ENCODE results near the gene STPG4.
"Not testable (repeated sequence)": the region's sequence is repeated elsewhere in the genome, so short reads cannot be mapped to it uniquely, and the experiment has no call there.

STPG4 gene

GRCh38 chr2:47155091-47155876 lies at the start of gene STPG4:
STPG4 (minus strand) TSS chr2:47155308; CDS start chr2:47155251, 57 bp downstream.
- no peak for DNase-seq

- DNase-seq, result no peak
These were observed 49.6 kb upstream of the STPG4 start for GRCh38 chr2:47204691-47205090.

- DNase-seq, result no peak
These were observed 48.9 kb upstream of the STPG4 start for GRCh38 chr2:47203995-47204394.

GRCh38 chr2:47201224-47201623 lies 46.1 kb upstream of the STPG4 start:
- no peak for DNase-seq

GRCh38 chr2:47198985-47199451 lies 43.9 kb upstream of the STPG4 start:
- DNase-seq, result no peak

- DNase-seq, result no peak
These were observed 41.4 kb upstream of the STPG4 start for GRCh38 chr2:47196499-47196898.

- DNase-seq, result no peak
These were observed 40.9 kb upstream of the STPG4 start for GRCh38 chr2:47196046-47196445.

- DNase-seq, result no peak
These were observed 40.0 kb upstream of the STPG4 start for GRCh38 chr2:47195148-47195547.

GRCh38 chr2:47194410-47194809 lies 39.3 kb upstream of the STPG4 start:
- no peak for DNase-seq

GRCh38 chr2:47193607-47194006 lies 38.5 kb upstream of the STPG4 start:
- DNase-seq, result no peak

GRCh38 chr2:47190188-47190881 lies 35.2 kb upstream of the STPG4 start:
- no peak for DNase-seq

- DNase-seq, result no peak
These were observed 34.5 kb upstream of the STPG4 start for GRCh38 chr2:47189635-47190034.

GRCh38 chr2:47187069-47187468 lies 32.0 kb upstream of the STPG4 start:
- no peak for DNase-seq

GRCh38 chr2:47186351-47186750 lies 31.2 kb upstream of the STPG4 start:
- no peak for DNase-seq

- DNase-seq, result not testable (repeated sequence)
These were observed 30.0 kb upstream of the STPG4 start for GRCh38 chr2:47185098-47185497.

GRCh38 chr2:47181176-47181575 lies 26.1 kb upstream of the STPG4 start:
- no peak for DNase-seq

GRCh38 chr2:47180531-47180930 lies 25.4 kb upstream of the STPG4 start:
- DNase-seq, result no peak

GRCh38 chr2:47179388-47179787 lies 24.3 kb upstream of the STPG4 start:
- no peak for DNase-seq

- no peak for DNase-seq
These were observed 23.2 kb upstream of the STPG4 start for GRCh38 chr2:47178341-47178740.

GRCh38 chr2:47177043-47177565 lies 22.0 kb upstream of the STPG4 start:
- no peak for DNase-seq

- no peak for DNase-seq
These were observed 19.7 kb upstream of the STPG4 start for GRCh38 chr2:47174733-47175361.

- DNase-seq, result no peak
These were observed 19.1 kb upstream of the STPG4 start for GRCh38 chr2:47173986-47174732.

Data from activated CD8-positive, alpha-beta memory T cell treated with anti-CD3 and anti-CD28 coated beads, Interleukin-2, amount 50 U/mL, for 4 hours (primary cell).